Endothelial cell of umbilical vein (primary cell): ENCODE measurements around the gene KCNMA1. TPM values are rescaled to one million over a fixed set of nuclear protein-coding genes. Genes with fewer than 3 reads are reported as not detected.

ENCODE experiments used
- BruUV-seq: library from RNA; stranded (reverse); fragments of 400-500 nt; replicated peaks from 2 replicates; lab custom pipeline; 2021; lab: Mats Ljungman, UMichigan
- CTCF ChIA-PET: fragments of 300-600, 350-600 bp; sonication (Branson Sonifier 250); formaldehyde crosslinking; loops from one replicate; lab custom pipeline; 2021; ENCODE audit warnings: antibody characterized with exemption, inconsistent platforms; lab: Charles Lee
- POLR2A ChIA-PET: fragments of 300-600, 350-600 bp; sonication (Branson Sonifier 250); formaldehyde crosslinking; loops from one replicate; lab custom pipeline; 2021; ENCODE audit warnings: antibody characterized with exemption, inconsistent platforms; lab: Charles Lee
- DNase-seq: peaks from one replicate; pipeline ENCODE4 v3.0.0-alpha.2; 2011; ENCODE audit warnings: low read depth, low spot score
- FAIRE-seq: peaks from 2 replicates; lab custom pipeline; 2011; peaks lifted over from hg19 to GRCh38; lab: Jason Lieb, UNC
- H2AFZ ChIP-seq: 2 replicates; pipeline ENCODE4 v1.6.0; 2012; ENCODE audit warnings: low read depth, low read length, control low read depth, inconsistent platforms
- H3K27ac ChIP-seq: 2 replicates; pipeline ENCODE4 v1.5.1; 2011; ENCODE audit warnings: low read depth, mild to moderate bottlenecking, control low read depth, low read length, moderate library complexity; ENCODE audit not compliant: insufficient read depth
- H3K27me3 ChIP-seq, 2 experiments: 2 replicates each; pipeline versions ENCODE4 v1.6.0 to v1.6.1; 2011; ENCODE audit warnings: low read length in 2 of 2, mixed read lengths in 1 of 2; ENCODE audit not compliant: control insufficient read depth in 2 of 2, insufficient read depth in 2 of 2
- H3K36me3 ChIP-seq, 2 experiments: 2 replicates in 1 of 2; 3 replicates in 1 of 2; pipeline ENCODE4 v1.5.1; 2011; ENCODE audit warnings: low read length in 2 of 2, mild to moderate bottlenecking in 1 of 2, moderate library complexity in 1 of 2; ENCODE audit not compliant: control insufficient read depth in 2 of 2, insufficient read depth in 2 of 2; ENCODE audit errors: extremely low read depth in 1 of 2
- H3K4me1 ChIP-seq: 3 replicates; pipeline ENCODE4 v1.5.1; 2011; ENCODE audit warnings: mild to moderate bottlenecking, low read length; ENCODE audit not compliant: control insufficient read depth, insufficient read depth; ENCODE audit errors: extremely low read depth
- H3K4me2 ChIP-seq: 2 replicates; pipeline ENCODE4 v1.6.1; 2011; ENCODE audit warnings: low read length, control low read depth, mixed read lengths; ENCODE audit not compliant: insufficient read depth
- H3K4me3 ChIP-seq, 3 experiments: fragments of 200-600 bp in 1 of 3; sonication (generic), shearing (Covaris generic) in 1 of 3; replicated peaks in 1 of 3; 2 replicates each; pipeline ENCODE4 v1.5.1; 2011 to 2016; ENCODE audit warnings: control low read depth in 3 of 3, low read length in 3 of 3, mild to moderate bottlenecking in 2 of 3, inconsistent platforms in 1 of 3, low read depth in 1 of 3, moderate library complexity in 1 of 3; ENCODE audit not compliant: insufficient read depth in 1 of 3
- H3K79me2 ChIP-seq: 2 replicates; pipeline ENCODE4 v1.6.0; 2012; ENCODE audit warnings: low read length, inconsistent platforms; ENCODE audit not compliant: control insufficient read depth, insufficient read depth
- H3K9ac ChIP-seq: replicated peaks from 2 replicates; pipeline ENCODE3; 2011; ENCODE audit warnings: low read length, control low read depth; ENCODE audit not compliant: insufficient read depth; ENCODE audit errors: extremely low read depth
- H3K9me1 ChIP-seq: replicated peaks from 3 replicates; pipeline ENCODE4 v1.6.0; 2011; ENCODE audit warnings: mild to moderate bottlenecking, low read length; ENCODE audit not compliant: control insufficient read depth, insufficient read depth; ENCODE audit errors: extremely low read depth
- H3K9me3 ChIP-seq: replicated peaks from 2 replicates; pipeline ENCODE4 v1.5.1; 2012; ENCODE audit warnings: low read length, inconsistent platforms; ENCODE audit not compliant: control insufficient read depth, insufficient read depth
- H4K20me1 ChIP-seq: replicated peaks from 2 replicates; pipeline ENCODE3; 2011; ENCODE audit warnings: mild to moderate bottlenecking, low read length; ENCODE audit not compliant: control insufficient read depth, insufficient read depth; ENCODE audit errors: extremely low read depth
- EZH2 ChIP-seq: IDR thresholded peaks from 2 replicates; pipeline ENCODE4 v1.6.1; 2012; ENCODE audit warnings: borderline replicate concordance, low read depth, mild to moderate bottlenecking, moderate library complexity, low read length, inconsistent platforms; ENCODE audit not compliant: severe bottlenecking
- FOS ChIP-seq: IDR thresholded peaks from 2 replicates; pipeline ENCODE4 v1.6.1; 2011; ENCODE audit warnings: mild to moderate bottlenecking, low read length, moderate library complexity, borderline replicate concordance; ENCODE audit not compliant: insufficient read depth
- GATA2 ChIP-seq: IDR thresholded peaks from 2 replicates; pipeline ENCODE4 v1.7.0; 2011; ENCODE audit warnings: low read depth, mild to moderate bottlenecking, moderate library complexity, mixed read lengths, low read length; ENCODE audit not compliant: insufficient read length, insufficient read depth
- JUN ChIP-seq: IDR thresholded peaks from 2 replicates; pipeline ENCODE4 v1.6.1; 2011; ENCODE audit warnings: borderline replicate concordance, low read depth; ENCODE audit not compliant: insufficient read length, insufficient read depth
- MYC ChIP-seq: IDR thresholded peaks from one replicate; pipeline ENCODE4 v1.6.1; 2011; ENCODE audit warnings: mild to moderate bottlenecking, low read depth, low read length
- POLR2A ChIP-seq: IDR thresholded peaks from 2 replicates; pipeline ENCODE4 v1.6.1; 2012; ENCODE audit warnings: low read depth, mild to moderate bottlenecking, control low read depth, low read length
- POLR2AphosphoS5 ChIP-seq: IDR thresholded peaks from 2 replicates; pipeline ENCODE4 v1.6.1; 2012; ENCODE audit warnings: low read depth, mild to moderate bottlenecking, control low read depth, low read length, moderate library complexity; ENCODE audit not compliant: insufficient read depth
- dilution Hi-C: fragments of 300-500 bp; cut with MboI; formaldehyde crosslinking; loops from one replicate; pipeline ENCODE4 v1.15.0; 2019; ENCODE audit warnings: low sequenced_read_pairs; ENCODE audit not compliant: extremely low pct_ligation_motif_present
- intact Hi-C: fragments of 100-400 bp; cut with micrococcal nuclease; formaldehyde crosslinking; loops from one replicate; pipeline ENCODE4 v1.10.0; 2022
- polyA plus RNA-seq, 4 experiments: library from polyadenylated mRNA; depleted of rRNA in 3 of 4; stranded (reverse) in 3 of 4; unstranded in 1 of 4; fragments of >200 nt; gene quantifications; 2 replicates each; pipeline versions ENCODE4 v1.2.1 to v1.2.3, GENCODE V29; 2011 to 2012; ENCODE audit warnings: missing spikeins in 1 of 4
- total RNA-seq: library from RNA; stranded (reverse); gene quantifications from 2 replicates; pipeline ENCODE4 v1.2.3, GENCODE V29; 2021
- TF ChIP-seq, protein P1 (sequence below), 2 donors: IDR thresholded peaks; 1 replicate in 1 of 2; 2 replicates in 1 of 2; pipeline ENCODE4 v1.5.1; 2011; ENCODE audit warnings: low read length in 2 of 2, mild to moderate bottlenecking in 2 of 2, moderate library complexity in 2 of 2, control low read depth in 1 of 2, inconsistent platforms in 1 of 2, low read depth in 1 of 2; ENCODE audit not compliant: insufficient read depth in 1 of 2; ENCODE audit errors: extremely low read depth in 1 of 2
- TF ChIP-seq, protein P2 (sequence below): IDR thresholded peaks from 2 replicates; pipeline ENCODE4 v1.6.1; 2011; ENCODE audit not compliant: insufficient read depth, insufficient read length

The KCNMA1 gene
- total and polyA plus RNA-seq, 2 donors (not counting 3 experiments of a cell fraction or from before 2014, with no cell fraction given), result 0.10 to 0.82 TPM

- FAIRE-seq (no peak), DNase-seq (no peak)
- POLR2A ChIA-PET, result no interaction called here
- Histone ChIP-seq H3K27me3 (no peaks in the 10 kb centered on the region), H2AFZ (no peak overlapping the region), H3K4me3 (no peak overlapping the region), H3K9ac (no peak overlapping the region), H3K4me2 (no peak overlapping the region), H3K79me2 (no peaks in the 10 kb centered on the region), H3K9me3 (no peaks in the 10 kb centered on the region), H3K9me1 (no peaks in the 10 kb centered on the region), H3K4me1 (peaks cover 12% of the 10 kb centered on the region), H3K27ac (no peak overlapping the region), H3K36me3 (no peaks in the 10 kb centered on the region), H4K20me1 (no peaks in the 10 kb centered on the region)
- intact Hi-C loops, result no loop called here
- no TSS peak for BruUV-seq
- dilution Hi-C loops, result no loop called here
- CTCF ChIA-PET, result interaction anchor here (0.9 to 2.2 kb wide), 2 partner anchors 12 to 466 kb away, joined by 3 to 9 read pairs; no protein-coding TSS in a partner anchor
- TF ChIP-seq MYC, result no peak
- TF ChIP-seq POLR2AphosphoS5, result no peak
- no peak for TF ChIP-seq POLR2A
- TF ChIP-seq, protein P1, sequence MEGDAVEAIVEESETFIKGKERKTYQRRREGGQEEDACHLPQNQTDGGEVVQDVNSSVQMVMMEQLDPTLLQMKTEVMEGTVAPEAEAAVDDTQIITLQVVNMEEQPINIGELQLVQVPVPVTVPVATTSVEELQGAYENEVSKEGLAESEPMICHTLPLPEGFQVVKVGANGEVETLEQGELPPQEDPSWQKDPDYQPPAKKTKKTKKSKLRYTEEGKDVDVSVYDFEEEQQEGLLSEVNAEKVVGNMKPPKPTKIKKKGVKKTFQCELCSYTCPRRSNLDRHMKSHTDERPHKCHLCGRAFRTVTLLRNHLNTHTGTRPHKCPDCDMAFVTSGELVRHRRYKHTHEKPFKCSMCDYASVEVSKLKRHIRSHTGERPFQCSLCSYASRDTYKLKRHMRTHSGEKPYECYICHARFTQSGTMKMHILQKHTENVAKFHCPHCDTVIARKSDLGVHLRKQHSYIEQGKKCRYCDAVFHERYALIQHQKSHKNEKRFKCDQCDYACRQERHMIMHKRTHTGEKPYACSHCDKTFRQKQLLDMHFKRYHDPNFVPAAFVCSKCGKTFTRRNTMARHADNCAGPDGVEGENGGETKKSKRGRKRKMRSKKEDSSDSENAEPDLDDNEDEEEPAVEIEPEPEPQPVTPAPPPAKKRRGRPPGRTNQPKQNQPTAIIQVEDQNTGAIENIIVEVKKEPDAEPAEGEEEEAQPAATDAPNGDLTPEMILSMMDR (IDR thresholded peaks at IDR 0.05; ENCODE audit: extremely low read depth in 1 of 2, insufficient read depth in 1 of 2, low read depth in 1 of 2, low read length in 2 of 2), result no peak
- TF ChIP-seq, protein P2, sequence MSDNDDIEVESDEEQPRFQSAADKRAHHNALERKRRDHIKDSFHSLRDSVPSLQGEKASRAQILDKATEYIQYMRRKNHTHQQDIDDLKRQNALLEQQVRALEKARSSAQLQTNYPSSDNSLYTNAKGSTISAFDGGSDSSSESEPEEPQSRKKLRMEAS, result no peak
- TF ChIP-seq GATA2, result no peak
- TF ChIP-seq JUN, result no peak
- no peak for TF ChIP-seq EZH2
- no peak for TF ChIP-seq FOS
Measured at GRCh38 chr10:77177589-77177988, 460.0 kb downstream of the KCNMA1 start.
